ENCODE results near the gene KY. TPM values are rescaled to one million over a fixed set of nuclear protein-coding genes. Genes with fewer than 3 reads are reported as not detected.

The KY gene
- total RNA-seq, 2 experiments from 2014 or later = not detected

GRCh38 chr3:134647902-134648760 is 2.7 kb downstream of the KY start:
- no peaks in the 10 kb centered on the region for H3K9me3 Mint-ChIP-seq
- Histone ChIP-seq H3K4me1 (ENCODE audit: insufficient read depth, low read length) (peaks cover 5% of the 10 kb centered on the region), H3K27ac (ENCODE audit: low read depth in 1 of 2, low read length in 2 of 2) (no peak overlapping the region), H3K9me3 (ENCODE audit: control insufficient read depth in 1 of 2, insufficient read depth in 1 of 2, low read length in 2 of 2) (peaks cover 0 to 9% of the 10 kb centered on the region in 2 experiments), H3K27me3 (ENCODE audit: control insufficient read depth in 1 of 2, insufficient read depth in 2 of 2, low read length in 2 of 2) (peaks cover 12 to 15% of the 10 kb centered on the region in 2 experiments), H3K4me3 (ENCODE audit: low read length) (no peak overlapping the region), H3K36me3 (ENCODE audit: insufficient read depth, low read length) (no peaks in the 10 kb centered on the region)
- DNase-seq (no peak), ATAC-seq (ENCODE audit: poor library complexity) (no peak)
- no peaks in the 10 kb centered on the region for H3K36me3 Mint-ChIP-seq (ENCODE audit: low read depth)
- peaks cover 33% of the 10 kb centered on the region for H3K27me3 Mint-ChIP-seq
- intact Hi-C loops (cut with DNase I, micrococcal nuclease) = no loop called here
- TF ChIP-seq CTCF (IDR thresholded peaks at IDR 0.05) = no peak
- H3K27ac Mint-ChIP-seq = no peak overlapping the region
- POLR2A ChIA-PET = no interaction called here
- no peak overlapping the region for H3K4me3 Mint-ChIP-seq
- no peaks in the 10 kb centered on the region for H3K4me1 Mint-ChIP-seq (ENCODE audit: low read depth)
- CTCF ChIA-PET = no interaction called here

GRCh38 chr3:134646086-134646485 is 4.7 kb downstream of the KY start:
- Mint-ChIP-seq H3K27me3 (peaks cover 21% of the 10 kb centered on the region), H3K36me3 (ENCODE audit: low read depth) (no peaks in the 10 kb centered on the region), H3K9me3 (no peaks in the 10 kb centered on the region), H3K4me1 (ENCODE audit: low read depth) (no peaks in the 10 kb centered on the region), H3K4me3 (no peak overlapping the region), H3K27ac (no peak overlapping the region)
- Histone ChIP-seq H3K4me1 (ENCODE audit: insufficient read depth, low read length) (peaks cover 3% of the 10 kb centered on the region), H3K27me3 (ENCODE audit: control insufficient read depth in 1 of 2, insufficient read depth in 2 of 2, low read length in 2 of 2) (peaks cover 3 to 12% of the 10 kb centered on the region in 2 experiments), H3K27ac (ENCODE audit: low read depth in 1 of 2, low read length in 2 of 2) (no peak overlapping the region), H3K4me3 (ENCODE audit: low read length) (no peak overlapping the region), H3K9me3 (ENCODE audit: control insufficient read depth in 1 of 2, insufficient read depth in 1 of 2, low read length in 2 of 2) (peaks cover 0 to 6% of the 10 kb centered on the region in 2 experiments), H3K36me3 (ENCODE audit: insufficient read depth, low read length) (no peaks in the 10 kb centered on the region)
- CTCF ChIA-PET = no interaction called here
- DNase-seq (no peak), ATAC-seq (ENCODE audit: poor library complexity) (no peak)
- TF ChIP-seq CTCF (IDR thresholded peaks at IDR 0.05) = no peak
- intact Hi-C loops (cut with DNase I, micrococcal nuclease) = no loop called here
- POLR2A ChIA-PET = no interaction called here

GRCh38 chr3:134645515-134645914 is 5.3 kb downstream of the KY start:
- no peaks in the 10 kb centered on the region for H3K4me1 ChIP-seq (ENCODE audit: insufficient read depth, low read length)
- H3K36me3 Mint-ChIP-seq (ENCODE audit: low read depth) = no peaks in the 10 kb centered on the region
- ATAC-seq (ENCODE audit: poor library complexity) (no peak), DNase-seq (no peak)
- POLR2A ChIA-PET = no interaction called here
- no peak overlapping the region for H3K27ac Mint-ChIP-seq
- H3K4me3 ChIP-seq (ENCODE audit: low read length) = no peak overlapping the region
- H3K27me3 Mint-ChIP-seq = peaks cover 21% of the 10 kb centered on the region
- no peaks in the 10 kb centered on the region for H3K4me1 Mint-ChIP-seq (ENCODE audit: low read depth)
- CTCF ChIA-PET = no interaction called here
- H3K9me3 Mint-ChIP-seq = no peaks in the 10 kb centered on the region
- no peak for TF ChIP-seq CTCF (IDR thresholded peaks at IDR 0.05)
- no peaks in the 10 kb centered on the region for H3K36me3 ChIP-seq (ENCODE audit: insufficient read depth, low read length)
- no peak overlapping the region for H3K27ac ChIP-seq (ENCODE audit: low read depth in 1 of 2, low read length in 2 of 2)
- H3K27me3 ChIP-seq (ENCODE audit: control insufficient read depth in 1 of 2, insufficient read depth in 2 of 2, low read length in 2 of 2) = peaks cover 0 to 12% of the 10 kb centered on the region in 2 experiments
- intact Hi-C loops (cut with DNase I, micrococcal nuclease) = no loop called here
- no peak overlapping the region for H3K4me3 Mint-ChIP-seq
- peaks cover 0 to 3% of the 10 kb centered on the region in 2 experiments for H3K9me3 ChIP-seq (ENCODE audit: control insufficient read depth in 1 of 2, insufficient read depth in 1 of 2, low read length in 2 of 2)

Data from CD4-positive, alpha-beta T cell (primary cell).